HepG2 (cell line): ENCODE data around the gene H1-8. TPM values are rescaled to one million over a fixed set of nuclear protein-coding genes. Genes with fewer than 3 reads are reported as not detected.

Source experiments
- ARID5B ChIP-seq: IDR thresholded peaks from 2 replicates; pipeline ENCODE4 v1.4.0; 2020; ENCODE audit warnings: mild to moderate bottlenecking, missing genetic modification reagents
- CBX1 ChIP-seq: IDR thresholded peaks from one replicate; pipeline ENCODE4 v1.6.1; 2016; ENCODE audit warnings: antibody characterized with exemption, low read depth
- CENPX ChIP-seq: sonication (generic); formaldehyde crosslinking; IDR thresholded peaks from 2 replicates; pipeline ENCODE4 v1.9.0; 2021; ENCODE audit warnings: mild to moderate bottlenecking, missing genetic modification reagents, moderate library complexity
- KAT8 ChIP-seq: IDR thresholded peaks from 2 replicates; pipeline ENCODE4 v1.6.1; 2016; ENCODE audit warnings: missing genetic modification reagents, missing compliant biosample characterization
- MAFG ChIP-seq: sonication (generic); formaldehyde crosslinking; IDR thresholded peaks from 2 replicates; pipeline ENCODE4 v1.5.1; 2020; ENCODE audit warnings: mild to moderate bottlenecking, missing genetic modification reagents
- NFE2L1 ChIP-seq: sonication (generic); formaldehyde crosslinking; IDR thresholded peaks from 2 replicates; pipeline ENCODE4 v1.4.0; 2020; ENCODE audit warnings: missing genetic modification reagents, mild to moderate bottlenecking, borderline replicate concordance
- PAF1 ChIP-seq: IDR thresholded peaks from 2 replicates; pipeline ENCODE4 v1.6.1; 2016; ENCODE audit warnings: missing genetic modification reagents, missing compliant biosample characterization
- RAD21 ChIP-seq: fragments of 450-650 bp; formaldehyde crosslinking; IDR thresholded peaks from 2 replicates; pipeline ENCODE4 v1.5.0; 2020; ENCODE audit warnings: mild to moderate bottlenecking
- RCOR2 ChIP-seq: IDR thresholded peaks from 2 replicates; pipeline ENCODE4 v1.6.1; 2016; ENCODE audit warnings: missing biosample characterization, missing genetic modification reagents
- TBL1XR1 ChIP-seq: fragments of 150-350 bp; IDR thresholded peaks from 2 replicates; pipeline ENCODE4 v1.6.1; 2014; ENCODE audit warnings: borderline replicate concordance, low read length; ENCODE audit not compliant: partially characterized antibody
- ZIK1 ChIP-seq: sonication (generic); formaldehyde crosslinking; IDR thresholded peaks from 2 replicates; pipeline ENCODE4 v1.5.0; 2020; ENCODE audit warnings: mild to moderate bottlenecking, low read depth, missing genetic modification reagents, borderline replicate concordance
- ZKSCAN1 ChIP-seq: fragments of 150-350 bp; IDR thresholded peaks from 2 replicates; pipeline ENCODE4 v1.6.1; 2014; ENCODE audit warnings: low read length
- ZMYM3 ChIP-seq: sonication (generic); formaldehyde crosslinking; IDR thresholded peaks from 2 replicates; pipeline ENCODE4 v1.5.1; 2020; ENCODE audit warnings: mild to moderate bottlenecking, missing genetic modification reagents
- ZNF563 ChIP-seq: sonication (generic); formaldehyde crosslinking; IDR thresholded peaks from 2 replicates; pipeline ENCODE4 v1.8.0; 2022; ENCODE audit warnings: mild to moderate bottlenecking, moderate library complexity, missing genetic modification reagents
- ZNF629 ChIP-seq: sonication (generic); formaldehyde crosslinking; conservative IDR thresholded peaks from 2 replicates; pipeline ENCODE4 v1.5.0; 2020; ENCODE audit warnings: missing genetic modification reagents
- ZNF737 ChIP-seq: sonication (generic); formaldehyde crosslinking; IDR thresholded peaks from 2 replicates; pipeline ENCODE4 v1.5.0; 2020; ENCODE audit warnings: missing genetic modification reagents, mild to moderate bottlenecking, borderline replicate concordance
- ZNF83 ChIP-seq: sonication (generic); formaldehyde crosslinking; IDR thresholded peaks from 2 replicates; pipeline ENCODE4 v1.4.0; 2020; ENCODE audit warnings: missing genetic modification reagents, mild to moderate bottlenecking, borderline replicate concordance
- polyA plus RNA-seq, 8 experiments: library from polyadenylated mRNA; depleted of rRNA in 3 of 8; stranded (reverse) in 7 of 8; unstranded in 1 of 8; fragments of >200 nt; fragmentation: Illumina TruSeq in 4 of 8; extraction: Trizol in 4 of 8; gene quantifications; 2 replicates each; pipeline versions ENCODE4 v1.2.1 to v1.2.3, GENCODE V29; 2011 to 2016; ENCODE audit warnings: low read depth in 4 of 8, missing spikeins in 1 of 8, mixed read lengths in 1 of 8; ENCODE audit not compliant: insufficient read depth in 1 of 8
- total RNA-seq, 5 experiments: library from RNA; depleted of rRNA; stranded (reverse); fragments of >200 nt; fragmentation: Illumina TruSeq; extraction: Trizol; gene quantifications; 2 replicates each; pipeline ENCODE4 v1.2.3, GENCODE V29; 2016; ENCODE audit warnings: low read depth in 1 of 5
- TF ChIP-seq, protein P1 (sequence below): sonication (generic); formaldehyde crosslinking; IDR thresholded peaks from one replicate; pipeline ENCODE4 v1.5.1; 2020; ENCODE audit warnings: mild to moderate bottlenecking, missing genetic modification reagents; ENCODE audit errors: not compliant biosample characterization

The H1-8 gene
- total and polyA plus RNA-seq, 2 of the 13 experiments (the other 11 are each of a cell fraction or from before 2014, with no cell fraction given): 0.08 TPM; not detected in 1

DNA sequence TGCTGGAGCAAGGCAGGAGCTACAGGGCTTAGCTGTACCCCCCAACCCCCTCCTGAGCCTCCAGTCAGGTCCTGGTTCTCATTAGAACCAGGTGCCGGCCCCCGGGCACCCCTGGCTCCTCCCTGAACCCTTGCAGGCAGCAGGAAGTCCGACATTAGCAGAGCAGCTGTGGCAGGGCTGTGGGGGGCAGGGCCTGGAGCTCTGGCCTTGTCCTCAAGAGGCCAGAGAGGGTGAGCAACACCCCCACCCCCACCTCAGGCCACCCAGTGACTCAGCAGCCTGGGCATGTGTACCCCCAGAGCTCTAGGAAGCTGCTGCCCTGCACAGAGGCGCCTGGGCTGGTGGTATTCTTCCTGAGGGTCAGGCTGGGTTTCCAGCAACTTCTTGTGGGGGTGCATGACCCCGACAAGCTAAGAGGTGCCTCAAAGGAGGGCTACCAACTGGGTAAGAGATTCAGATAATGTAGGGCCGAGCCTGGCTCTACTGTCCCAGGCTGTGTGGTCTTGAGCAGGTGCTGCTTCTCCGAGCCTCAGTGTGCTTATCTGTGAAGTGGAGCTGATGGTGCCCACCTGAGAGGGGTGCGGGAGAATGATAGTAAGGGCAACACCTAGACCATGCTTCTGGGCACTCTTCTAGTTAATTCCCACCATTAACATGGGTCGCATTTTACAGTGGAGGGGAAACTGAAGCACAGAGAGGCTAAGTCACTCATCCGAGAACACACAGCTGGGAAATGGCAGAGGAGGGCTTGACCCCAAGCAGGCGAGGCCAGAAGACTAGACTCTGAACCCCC lies 16.0 kb downstream of the H1-8 start (continued):
- TF ChIP-seq, protein P1, sequence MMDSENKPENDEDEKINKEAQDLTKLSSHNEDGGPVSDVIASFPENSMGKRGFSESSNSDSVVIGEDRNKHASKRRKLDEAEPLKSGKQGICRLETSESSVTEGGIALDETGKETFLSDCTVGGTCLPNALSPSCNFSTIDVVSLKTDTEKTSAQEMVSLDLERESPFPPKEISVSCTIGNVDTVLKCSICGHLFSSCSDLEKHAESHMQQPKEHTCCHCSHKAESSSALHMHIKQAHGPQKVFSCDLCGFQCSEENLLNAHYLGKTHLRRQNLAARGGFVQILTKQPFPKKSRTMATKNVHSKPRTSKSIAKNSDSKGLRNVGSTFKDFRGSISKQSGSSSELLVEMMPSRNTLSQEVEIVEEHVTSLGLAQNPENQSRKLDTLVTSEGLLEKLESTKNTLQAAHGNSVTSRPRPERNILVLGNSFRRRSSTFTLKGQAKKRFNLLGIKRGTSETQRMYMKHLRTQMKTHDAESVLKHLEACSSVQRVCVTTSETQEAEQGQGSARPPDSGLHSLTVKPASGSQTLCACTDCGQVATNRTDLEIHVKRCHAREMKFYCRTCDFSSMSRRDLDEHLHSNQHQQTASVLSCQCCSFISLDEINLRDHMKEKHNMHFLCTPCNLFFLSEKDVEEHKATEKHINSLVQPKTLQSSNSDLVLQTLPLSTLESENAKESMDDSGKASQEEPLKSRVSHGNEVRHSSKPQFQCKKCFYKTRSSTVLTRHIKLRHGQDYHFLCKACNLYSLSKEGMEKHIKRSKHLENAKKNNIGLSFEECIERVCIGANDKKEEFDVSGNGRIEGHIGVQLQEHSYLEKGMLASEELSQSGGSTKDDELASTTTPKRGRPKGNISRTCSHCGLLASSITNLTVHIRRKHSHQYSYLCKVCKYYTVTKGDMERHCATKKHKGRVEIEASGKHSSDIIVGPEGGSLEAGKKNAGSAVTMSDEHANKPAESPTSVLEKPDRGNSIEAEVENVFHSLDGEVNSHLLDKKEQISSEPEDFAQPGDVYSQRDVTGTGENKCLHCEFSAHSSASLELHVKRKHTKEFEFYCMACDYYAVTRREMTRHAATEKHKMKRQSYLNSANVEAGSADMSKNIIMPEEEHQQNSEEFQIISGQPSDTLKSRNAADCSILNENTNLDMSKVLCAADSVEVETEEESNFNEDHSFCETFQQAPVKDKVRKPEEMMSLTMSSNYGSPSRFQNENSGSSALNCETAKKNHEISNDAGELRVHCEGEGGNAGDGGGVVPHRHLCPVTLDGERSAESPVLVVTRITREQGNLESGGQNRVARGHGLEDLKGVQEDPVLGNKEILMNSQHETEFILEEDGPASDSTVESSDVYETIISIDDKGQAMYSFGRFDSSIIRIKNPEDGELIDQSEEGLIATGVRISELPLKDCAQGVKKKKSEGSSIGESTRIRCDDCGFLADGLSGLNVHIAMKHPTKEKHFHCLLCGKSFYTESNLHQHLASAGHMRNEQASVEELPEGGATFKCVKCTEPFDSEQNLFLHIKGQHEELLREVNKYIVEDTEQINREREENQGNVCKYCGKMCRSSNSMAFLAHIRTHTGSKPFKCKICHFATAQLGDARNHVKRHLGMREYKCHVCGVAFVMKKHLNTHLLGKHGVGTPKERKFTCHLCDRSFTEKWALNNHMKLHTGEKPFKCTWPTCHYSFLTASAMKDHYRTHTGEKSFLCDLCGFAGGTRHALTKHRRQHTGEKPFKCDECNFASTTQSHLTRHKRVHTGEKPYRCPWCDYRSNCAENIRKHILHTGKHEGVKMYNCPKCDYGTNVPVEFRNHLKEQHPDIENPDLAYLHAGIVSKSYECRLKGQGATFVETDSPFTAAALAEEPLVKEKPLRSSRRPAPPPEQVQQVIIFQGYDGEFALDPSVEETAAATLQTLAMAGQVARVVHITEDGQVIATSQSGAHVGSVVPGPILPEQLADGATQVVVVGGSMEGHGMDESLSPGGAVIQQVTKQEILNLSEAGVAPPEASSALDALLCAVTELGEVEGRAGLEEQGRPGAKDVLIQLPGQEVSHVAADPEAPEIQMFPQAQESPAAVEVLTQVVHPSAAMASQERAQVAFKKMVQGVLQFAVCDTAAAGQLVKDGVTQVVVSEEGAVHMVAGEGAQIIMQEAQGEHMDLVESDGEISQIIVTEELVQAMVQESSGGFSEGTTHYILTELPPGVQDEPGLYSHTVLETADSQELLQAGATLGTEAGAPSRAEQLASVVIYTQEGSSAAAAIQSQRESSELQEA: peak; percentile 22
- TF ChIP-seq CBX1 (no peak), ZKSCAN1 (no peak), ZMYM3 (CRISPR knock-in tag) (peak; percentile 91), ZNF629 (peak; percentile 94), RAD21 (CRISPR knock-in tag) (peak; percentile 25; the same call in 1 of the 2 replicates), TBL1XR1 (no peak), CENPX (CRISPR knock-in tag) (no peak), RCOR2 (CRISPR knock-in tag) (0 out of 2 replicates have a peak, but pooled peaks have one; percentile 35), KAT8 (CRISPR knock-in tag) (0 out of 2 replicates have a peak, but pooled peaks have one; percentile 14), NFE2L1 (CRISPR knock-in tag) (peak; percentile 90), ZNF83 (no peak), ZNF563 (0 out of 2 replicates have a peak, but pooled peaks have one; percentile 30), ZNF737 (no peak), ZIK1 (no peak), MAFG (CRISPR knock-in tag) (0 out of 2 replicates have a peak, but pooled peaks have one; percentile 64), ARID5B (CRISPR knock-in tag) (no peak; the same call in 1 of the 2 replicates), PAF1 (CRISPR knock-in tag) (no peak)
